ENCODE results near the gene TADA2A. TPM values are rescaled to one million over a fixed set of nuclear protein-coding genes. Genes with fewer than 3 reads are reported as not detected.
"Not testable (repeated sequence)": the region's sequence is repeated elsewhere in the genome, so short reads cannot be mapped to it uniquely, and the experiment has no call there.

The TADA2A gene
- polyA plus RNA-seq, 1 donor (not counting 4 experiments of a cell fraction or from before 2014, with no cell fraction given): 13.8 TPM

GRCh38 chr17:37405955-37406634 lies 591 bp upstream of the TADA2A start:
- no peak for FAIRE-seq
- DNase-seq (ENCODE audit: low read depth, low spot score): no peak
- Histone ChIP-seq H2AFZ (ENCODE audit: control insufficient read depth, low read length) (peak overlapping the region; percentile 76), H3K4me1 (ENCODE audit: control insufficient read depth, extremely low read depth, insufficient read depth, low read length) (peaks cover 15% of the 10 kb centered on the region), H3K9me3 (ENCODE audit: control insufficient read depth, low read depth, low read length) (no peaks in the 10 kb centered on the region), H3K9me1 (ENCODE audit: control insufficient read depth, extremely low read depth, insufficient read depth, low read length) (no peaks in the 10 kb centered on the region), H3K36me3 (ENCODE audit: control insufficient read depth in 2 of 2, extremely low read depth in 1 of 2, insufficient read depth in 2 of 2, low read length in 2 of 2) (peaks cover 0 to 4% of the 10 kb centered on the region in 2 experiments), H3K27ac (ENCODE audit: control insufficient read depth, insufficient read depth, low read length) (peak overlapping the region; percentile 80), H3K27me3 (ENCODE audit: control insufficient read depth, extremely low read depth, insufficient read depth, low read length) (no peaks in the 10 kb centered on the region), H4K20me1 (ENCODE audit: control insufficient read depth, extremely low read depth, insufficient read depth, low read length) (no peaks in the 10 kb centered on the region), H3K4me3 (ENCODE audit: control insufficient read depth in 2 of 3, extremely low read depth in 1 of 3, insufficient read depth in 2 of 3, low read depth in 1 of 3, low read length in 3 of 3) (peak overlapping the region; percentile 82 to 91 (median 89)), H3K9ac (ENCODE audit: control insufficient read depth, extremely low read depth, insufficient read depth, low read length) (peak overlapping the region; percentile 95), H3K79me2 (ENCODE audit: control insufficient read depth, insufficient read depth, low read length) (peaks cover 33% of the 10 kb centered on the region), H3K4me2 (ENCODE audit: control insufficient read depth, extremely low read depth, insufficient read depth, low read depth, low read length) (peak overlapping the region; percentile 85)
- dilution Hi-C loops (cut with MboI; ENCODE audit: extremely low pct_ligation_motif_present, low sequenced_read_pairs): no loop called here
- TF ChIP-seq EZH2 (IDR thresholded peaks at IDR 0.05; ENCODE audit: low read length): no peak
- no peak for TF ChIP-seq CTCF (optimal IDR thresholded peaks at IDR 0.05 in 1 of 3, IDR thresholded peaks at IDR 0.05 in 1 of 3, conservative IDR thresholded peaks at IDR 0.05 in 1 of 3; ENCODE audit: extremely low read depth in 1 of 3, insufficient read depth in 2 of 3, low read length in 3 of 3)

- H3K79me2 ChIP-seq (ENCODE audit: control insufficient read depth, insufficient read depth, low read length): peaks cover 33% of the 10 kb centered on the region
- FAIRE-seq; H3K27me3 ChIP-seq (ENCODE audit: control insufficient read depth, extremely low read depth, insufficient read depth, low read length); H3K9me1 ChIP-seq (ENCODE audit: control insufficient read depth, extremely low read depth, insufficient read depth, low read length); H3K9me3 ChIP-seq (ENCODE audit: control insufficient read depth, low read depth, low read length); dilution Hi-C loops (cut with MboI; ENCODE audit: extremely low pct_ligation_motif_present, low sequenced_read_pairs); H3K4me3 ChIP-seq (ENCODE audit: control insufficient read depth in 2 of 3, extremely low read depth in 1 of 3, insufficient read depth in 2 of 3, low read depth in 1 of 3, low read length in 3 of 3); H3K4me2 ChIP-seq (ENCODE audit: control insufficient read depth, extremely low read depth, insufficient read depth, low read depth, low read length); H3K36me3 ChIP-seq (ENCODE audit: control insufficient read depth in 2 of 2, extremely low read depth in 1 of 2, insufficient read depth in 2 of 2, low read length in 2 of 2); DNase-seq (ENCODE audit: low read depth, low spot score); H3K27ac ChIP-seq (ENCODE audit: control insufficient read depth, insufficient read depth, low read length); H4K20me1 ChIP-seq (ENCODE audit: control insufficient read depth, extremely low read depth, insufficient read depth, low read length); H3K9ac ChIP-seq (ENCODE audit: control insufficient read depth, extremely low read depth, insufficient read depth, low read length); H2AFZ ChIP-seq (ENCODE audit: control insufficient read depth, low read length): not testable (repeated sequence)
- peaks cover 14% of the 10 kb centered on the region for H3K4me1 ChIP-seq (ENCODE audit: control insufficient read depth, extremely low read depth, insufficient read depth, low read length)
Measured at GRCh38 chr17:37408145-37408479, 1.4 kb downstream of the TADA2A start.

GRCh38 chr17:37410357-37410756 lies 3.7 kb downstream of the TADA2A start:
- H4K20me1 ChIP-seq (ENCODE audit: control insufficient read depth, extremely low read depth, insufficient read depth, low read length): no peaks in the 10 kb centered on the region
- peaks cover 3 to 16% of the 10 kb centered on the region in 2 experiments for H3K36me3 ChIP-seq (ENCODE audit: control insufficient read depth in 2 of 2, extremely low read depth in 1 of 2, insufficient read depth in 2 of 2, low read length in 2 of 2)
- FAIRE-seq (no peak), DNase-seq (ENCODE audit: low read depth, low spot score) (no peak)
- no peak overlapping the region for H2AFZ ChIP-seq (ENCODE audit: control insufficient read depth, low read length)
- H3K27ac ChIP-seq (ENCODE audit: control insufficient read depth, insufficient read depth, low read length): no peak overlapping the region
- no peaks in the 10 kb centered on the region for H3K9me1 ChIP-seq (ENCODE audit: control insufficient read depth, extremely low read depth, insufficient read depth, low read length)
- no peaks in the 10 kb centered on the region for H3K27me3 ChIP-seq (ENCODE audit: control insufficient read depth, extremely low read depth, insufficient read depth, low read length)
- no peaks in the 10 kb centered on the region for H3K9me3 ChIP-seq (ENCODE audit: control insufficient read depth, low read depth, low read length)
- H3K4me2 ChIP-seq (ENCODE audit: control insufficient read depth, extremely low read depth, insufficient read depth, low read depth, low read length): no peak overlapping the region
- dilution Hi-C loops (cut with MboI; ENCODE audit: extremely low pct_ligation_motif_present, low sequenced_read_pairs): no loop called here
- H3K4me3 ChIP-seq (ENCODE audit: control insufficient read depth in 2 of 3, extremely low read depth in 1 of 3, insufficient read depth in 2 of 3, low read depth in 1 of 3, low read length in 3 of 3): no peak overlapping the region
- peaks cover 6% of the 10 kb centered on the region for H3K4me1 ChIP-seq (ENCODE audit: control insufficient read depth, extremely low read depth, insufficient read depth, low read length)
- no peak overlapping the region for H3K9ac ChIP-seq (ENCODE audit: control insufficient read depth, extremely low read depth, insufficient read depth, low read length)
- peaks cover 20% of the 10 kb centered on the region for H3K79me2 ChIP-seq (ENCODE audit: control insufficient read depth, insufficient read depth, low read length)
- TF ChIP-seq EZH2 (IDR thresholded peaks at IDR 0.05; ENCODE audit: low read length) (no peak), CTCF (optimal IDR thresholded peaks at IDR 0.05 in 1 of 3, IDR thresholded peaks at IDR 0.05 in 1 of 3, conservative IDR thresholded peaks at IDR 0.05 in 1 of 3; ENCODE audit: extremely low read depth in 1 of 3, insufficient read depth in 2 of 3, low read length in 3 of 3) (no peak)

Measured in keratinocyte (primary cell).